Spinal cord (tissue), 10 donors: ENCODE measurements around the gene ASTN2. TPM values are rescaled to one million over a fixed set of nuclear protein-coding genes. Genes with fewer than 3 reads are reported as not detected.

ENCODE experiments used
- DNase-seq, 6 donors: peaks; one replicate each; pipeline versions ENCODE4 v3.0.0 to v3.0.0-alpha.2; 2013 to 2015; ENCODE audit warnings: low spot score in 6 of 6, low read depth in 4 of 6
- H3K27ac ChIP-seq: one replicate; pipeline ENCODE4 v1.5.1; 2013; ENCODE audit warnings: low read depth, low read length, control low read depth
- H3K27me3 ChIP-seq: one replicate; pipeline ENCODE4 v1.6.1; 2013; ENCODE audit warnings: low read length; ENCODE audit not compliant: control insufficient read depth, insufficient read depth
- H3K36me3 ChIP-seq: one replicate; pipeline ENCODE4 v1.6.1; 2013; ENCODE audit warnings: low read length; ENCODE audit not compliant: control insufficient read depth, insufficient read depth
- H3K4me1 ChIP-seq: one replicate; pipeline ENCODE4 v1.6.1; 2013; ENCODE audit warnings: low read length; ENCODE audit not compliant: control insufficient read depth, insufficient read depth
- H3K4me3 ChIP-seq: one replicate; pipeline ENCODE4 v1.5.1; 2013; ENCODE audit warnings: low read depth, low read length, control low read depth
- H3K9me3 ChIP-seq: one replicate; pipeline ENCODE4 v1.6.1; 2013; ENCODE audit warnings: low read length; ENCODE audit not compliant: control insufficient read depth, insufficient read depth
- WGBS: methylation state at CpG from one replicate; pipeline ENCODE4 v1.1.5; 2013; ENCODE audit warnings: missing lambda C conversion rate; ENCODE audit not compliant: insufficient coverage; 5-methylcytosine and 5-hydroxymethylcytosine counted together
- polyA plus RNA-seq, 2 donors: library from polyadenylated mRNA; unstranded; fragments of 120-200 nt; gene quantifications; one replicate each; pipeline ENCODE4 v1.2.1, GENCODE V29; 2013; ENCODE audit not compliant: insufficient read length in 2 of 2
- total RNA-seq, 2 donors: library from RNA; depleted of rRNA in 1 of 2; stranded (reverse); fragments of 120-200 nt in 1 of 2; fragments of >200 nt in 1 of 2; gene quantifications; one replicate each; pipeline versions ENCODE4 v1.2.3 to v1.2.4, GENCODE V29; 2013 to 2014
- donor health status: healthy.

The ASTN2 gene
- total and polyA plus RNA-seq, 4 donors, result 35.8 to 48.8 (median 41.4) TPM

DNA sequence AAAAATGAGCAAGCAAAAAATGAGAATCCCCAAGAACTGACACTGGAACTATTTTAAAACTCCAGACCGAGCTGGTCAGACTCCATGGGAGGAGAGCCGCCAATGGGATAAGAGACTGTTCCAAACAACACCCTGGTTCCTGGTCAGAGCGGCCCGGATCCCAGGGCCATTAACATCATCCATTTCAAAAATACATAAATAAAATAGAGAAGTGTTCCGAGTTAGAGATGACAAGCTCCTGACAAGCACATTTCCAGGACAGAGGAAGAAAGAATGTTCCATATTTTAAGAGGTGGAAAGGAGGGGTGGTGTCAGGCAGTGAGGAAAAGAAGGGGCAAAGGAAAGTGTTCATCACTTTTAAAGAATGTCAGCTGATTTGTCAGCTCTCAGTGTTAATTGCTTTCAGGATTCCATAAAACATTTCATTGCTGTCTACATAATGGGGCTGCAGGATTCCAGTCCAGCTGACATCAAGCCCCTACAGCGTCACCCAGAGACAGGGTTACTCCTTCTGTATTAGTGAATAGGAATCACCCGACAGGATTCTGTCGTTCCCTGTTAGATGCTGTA, 930.3 kb downstream of the ASTN2 start:
- no peak for DNase-seq
- Histone ChIP-seq H3K4me3 (no peak overlapping the region), H3K27me3 (peaks cover 8% of the 10 kb centered on the region), H3K27ac (no peak overlapping the region), H3K4me1 (peaks cover 9% of the 10 kb centered on the region), H3K36me3 (no peaks in the 10 kb centered on the region), H3K9me3 (no peaks in the 10 kb centered on the region)
- 92% methylated on average over 4 of the region's 8 CpGs for WGBS

DNA sequence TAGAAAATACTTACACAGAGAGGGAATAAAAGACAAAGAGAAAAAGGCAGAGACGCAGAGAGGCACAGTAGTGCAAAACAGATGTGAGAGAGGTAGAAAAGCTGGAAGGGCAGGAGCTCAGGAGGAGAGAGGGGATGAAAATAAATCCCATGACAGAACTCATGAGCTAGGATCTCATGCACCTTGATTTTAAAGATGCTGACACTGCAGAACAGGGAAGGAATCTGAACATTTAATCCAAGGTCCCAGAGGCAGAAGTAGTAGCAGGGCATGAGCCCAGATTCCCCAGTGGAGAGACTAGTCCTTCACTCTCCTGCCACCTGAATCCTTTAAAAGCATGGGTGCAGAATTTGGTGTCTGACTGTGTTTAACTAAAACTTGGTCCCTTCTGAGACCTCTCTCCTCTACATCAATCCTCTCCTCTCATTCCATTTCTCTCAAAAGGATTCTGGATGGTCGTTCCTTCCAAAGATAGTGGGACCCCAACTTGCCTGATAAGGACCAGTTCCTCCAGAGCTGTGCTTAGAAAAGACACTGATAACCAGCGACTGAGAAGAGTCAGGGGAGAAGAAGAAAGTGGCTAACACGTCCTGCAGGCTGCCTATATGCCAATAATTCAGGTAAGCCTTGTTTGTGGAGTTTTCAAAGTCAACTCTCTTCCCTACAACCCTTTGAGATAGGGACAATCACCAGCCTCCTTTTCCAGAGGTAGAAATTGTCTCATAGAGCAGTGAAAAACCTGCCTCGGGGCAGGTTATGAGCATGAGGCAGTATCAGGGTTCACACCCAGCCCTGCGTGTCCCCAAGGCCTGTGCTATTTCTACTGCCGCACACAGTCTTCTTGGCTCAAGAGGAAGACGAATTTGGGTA, 931.0 kb downstream of the ASTN2 start:
- Histone ChIP-seq H3K9me3 (no peaks in the 10 kb centered on the region), H3K4me1 (peaks cover 9% of the 10 kb centered on the region), H3K4me3 (no peak overlapping the region), H3K27ac (no peak overlapping the region), H3K36me3 (no peaks in the 10 kb centered on the region), H3K27me3 (peaks cover 10% of the 10 kb centered on the region)
- no peak for DNase-seq
- 71% methylated on average over 5 of the region's 8 CpGs for WGBS

DNA sequence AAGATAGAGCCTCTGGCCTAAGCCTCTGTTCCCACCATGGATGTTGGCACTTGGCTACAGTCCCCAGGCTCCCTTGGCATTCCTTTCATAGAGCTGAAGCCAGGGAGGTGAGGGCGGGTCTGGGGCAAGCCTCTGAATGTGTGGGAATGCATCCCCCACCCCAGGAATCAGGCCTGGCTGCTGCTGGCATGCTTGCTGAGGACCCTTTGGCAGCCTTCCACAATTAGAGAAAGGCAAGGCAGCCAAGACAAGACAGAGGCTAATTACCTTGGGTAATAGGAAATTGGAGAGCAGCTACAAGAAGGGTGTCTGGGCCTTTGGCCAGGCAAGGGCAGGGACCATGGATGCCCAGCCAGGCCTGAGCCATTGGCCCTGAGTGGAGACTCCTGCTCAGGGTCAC, 932.1 kb downstream of the ASTN2 start:
- H3K4me3 ChIP-seq, result no peak overlapping the region
- no peaks in the 10 kb centered on the region for H3K36me3 ChIP-seq
- DNase-seq, result peak in 5 of 6 donors; percentile 54 to 91 (median 77)
- WGBS, result no CpG with 5 or more reads among the region's 1 CpG
- no peak overlapping the region for H3K27ac ChIP-seq
- H3K9me3 ChIP-seq, result no peaks in the 10 kb centered on the region
- H3K4me1 ChIP-seq, result peaks cover 9% of the 10 kb centered on the region
- H3K27me3 ChIP-seq, result peaks cover 10% of the 10 kb centered on the region

DNA sequence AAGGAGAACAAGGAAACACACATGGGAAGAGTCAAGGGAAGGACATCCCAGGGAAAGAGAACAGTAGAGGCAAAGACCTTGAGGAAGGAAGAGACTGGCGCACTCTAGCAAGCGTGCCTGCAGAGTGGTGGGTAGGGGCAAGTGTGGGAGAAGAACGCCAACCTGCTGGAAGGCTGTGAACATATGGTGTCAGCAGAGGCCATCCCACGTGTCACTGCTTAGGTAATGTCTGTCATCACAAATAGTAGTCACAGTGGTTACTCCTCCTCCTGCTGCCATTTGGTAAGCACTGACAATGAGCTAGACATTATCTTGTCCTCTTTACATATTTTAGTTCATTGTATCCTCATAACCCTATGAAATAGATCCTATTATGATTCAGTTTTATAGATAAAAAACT, 934.2 kb downstream of the ASTN2 start:
- Histone ChIP-seq H3K27ac (no peak overlapping the region), H3K36me3 (no peaks in the 10 kb centered on the region), H3K9me3 (no peaks in the 10 kb centered on the region), H3K4me3 (no peak overlapping the region), H3K27me3 (peaks cover 10% of the 10 kb centered on the region), H3K4me1 (peaks cover 25% of the 10 kb centered on the region)
- DNase-seq, result no peak
- WGBS, result 92% methylated on average over 2 of the region's 4 CpGs

DNA sequence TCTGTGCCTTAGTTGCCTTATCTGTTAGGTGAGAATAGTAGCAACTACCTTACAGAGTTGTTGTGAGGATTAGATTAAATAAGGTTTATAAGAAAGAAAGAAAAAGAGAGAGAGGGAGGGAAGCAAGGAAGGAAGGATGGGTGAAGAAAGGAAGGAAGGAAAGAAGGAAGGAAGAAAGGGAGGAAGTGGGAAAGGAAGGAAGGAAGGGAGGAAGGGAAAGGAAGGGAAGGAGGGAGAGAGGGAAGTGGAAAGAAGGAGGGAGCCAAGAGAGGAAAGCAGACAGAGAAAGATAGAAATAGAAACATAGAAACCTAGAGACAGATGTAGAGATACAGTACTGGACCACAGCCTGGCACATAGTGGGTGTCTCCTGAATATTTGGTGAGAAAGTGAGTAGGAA, 934.9 kb downstream of the ASTN2 start:
- Histone ChIP-seq H3K27me3 (peaks cover 5% of the 10 kb centered on the region), H3K27ac (no peak overlapping the region)

DNA sequence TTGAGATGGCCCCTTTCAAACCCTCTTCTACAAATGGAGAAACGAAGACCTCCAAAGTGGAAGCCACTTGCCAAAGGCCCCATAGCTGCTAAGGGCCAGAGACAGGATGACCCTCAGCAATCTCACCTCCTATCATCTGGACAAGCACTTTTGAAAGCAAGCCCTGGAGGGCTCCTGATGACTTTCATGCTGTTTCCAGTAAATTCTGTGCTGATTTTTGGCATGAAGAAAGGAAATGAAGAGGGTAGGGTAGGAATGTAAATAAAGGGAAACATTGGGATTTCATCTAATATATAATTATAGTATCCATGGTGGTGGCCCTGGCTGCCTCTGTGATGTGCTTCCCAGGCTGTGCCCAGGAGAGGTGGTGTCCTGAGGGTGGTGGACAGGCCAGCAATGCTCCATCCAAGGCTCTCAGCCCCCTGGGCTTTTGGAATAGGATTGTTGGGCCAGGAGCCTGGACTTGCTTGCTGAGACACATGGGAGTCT, 935.8 kb downstream of the ASTN2 start:
- H3K36me3 ChIP-seq, result no peaks in the 10 kb centered on the region
- H3K27ac ChIP-seq, result no peak overlapping the region
- no CpG with 5 or more reads among the region's 1 CpG for WGBS
- H3K4me1 ChIP-seq, result peaks cover 25% of the 10 kb centered on the region
- H3K9me3 ChIP-seq, result no peaks in the 10 kb centered on the region
- H3K27me3 ChIP-seq, result peaks cover 4% of the 10 kb centered on the region
- DNase-seq, result no peak
- H3K4me3 ChIP-seq, result no peak overlapping the region

More for the DNA sequence above, 934.9 kb downstream of the ASTN2 start:
- peaks cover 25% of the 10 kb centered on the region for H3K4me1 ChIP-seq
- no peak for DNase-seq
- H3K36me3 ChIP-seq, result no peaks in the 10 kb centered on the region
- H3K9me3 ChIP-seq, result no peaks in the 10 kb centered on the region
- no peak overlapping the region for H3K4me3 ChIP-seq

DNA sequence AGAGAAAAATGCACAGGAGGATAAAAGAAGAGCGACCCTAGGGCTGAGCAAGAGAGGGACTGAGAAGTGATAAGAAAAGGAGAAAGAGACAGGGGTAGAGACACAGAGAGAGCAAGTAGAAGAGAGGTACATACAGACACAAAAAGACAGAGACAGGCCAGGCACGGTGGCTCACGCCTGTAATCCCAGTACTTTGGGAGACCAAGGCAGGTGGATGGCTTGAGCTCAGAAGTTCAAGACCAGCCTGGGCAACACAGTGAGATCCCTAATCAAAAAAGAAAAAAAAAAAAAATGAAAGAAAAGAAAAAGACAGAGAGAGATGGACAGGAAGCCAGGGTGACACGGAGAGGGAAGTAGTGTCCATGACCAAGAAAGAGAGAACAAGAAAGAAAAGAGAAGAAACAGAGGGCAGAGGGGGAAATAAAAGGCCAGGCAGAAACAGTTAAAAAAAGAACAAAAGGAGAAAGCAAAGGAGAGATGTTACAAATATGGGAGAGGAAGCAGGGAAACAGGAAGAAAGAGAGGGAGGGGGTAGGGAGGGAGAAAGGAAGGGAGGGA, 937.2 kb downstream of the ASTN2 start:
- peaks cover 4% of the 10 kb centered on the region for H3K27me3 ChIP-seq
- H3K9me3 ChIP-seq, result no peaks in the 10 kb centered on the region
- peaks cover 20% of the 10 kb centered on the region for H3K4me1 ChIP-seq
- H3K27ac ChIP-seq, result peak overlapping the region; percentile 61
- 90% methylated on average over 2 of the region's 4 CpGs for WGBS
- DNase-seq, result no peak
- no peaks in the 10 kb centered on the region for H3K36me3 ChIP-seq
- no peak overlapping the region for H3K4me3 ChIP-seq

DNA sequence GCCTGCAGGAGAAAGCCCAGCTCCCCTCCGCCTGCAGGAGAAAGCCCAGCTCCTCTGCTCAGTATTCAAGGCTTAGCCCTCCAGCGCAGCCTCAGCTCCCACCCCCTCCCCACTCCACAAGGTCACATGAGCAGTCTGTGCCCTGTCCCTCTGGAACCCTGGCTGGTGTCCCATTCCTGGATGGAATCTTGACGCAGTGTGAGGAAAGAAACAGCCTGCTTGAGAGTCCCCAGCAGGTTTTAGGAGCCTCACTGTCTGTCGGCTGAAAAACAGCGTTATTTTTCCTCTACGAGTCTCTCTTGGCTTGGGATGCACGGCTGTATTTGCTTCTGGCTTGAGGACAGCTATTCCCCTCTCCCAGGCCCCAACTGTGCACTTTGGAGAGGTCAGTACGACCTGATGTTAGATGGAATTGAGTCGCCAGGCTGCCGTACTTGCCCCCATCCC, 937.9 kb downstream of the ASTN2 start:
- peak in 4 of 6 donors; percentile 35 to 86 (median 60) for DNase-seq
- peaks cover 16% of the 10 kb centered on the region for H3K4me1 ChIP-seq
- no peaks in the 10 kb centered on the region for H3K9me3 ChIP-seq
- WGBS, result 35% methylated on average over 5 of the region's 10 CpGs
- H3K27me3 ChIP-seq, result peaks cover 4% of the 10 kb centered on the region
- peak overlapping the region; percentile 61 for H3K27ac ChIP-seq
- no peaks in the 10 kb centered on the region for H3K36me3 ChIP-seq
- no peak overlapping the region for H3K4me3 ChIP-seq

DNA sequence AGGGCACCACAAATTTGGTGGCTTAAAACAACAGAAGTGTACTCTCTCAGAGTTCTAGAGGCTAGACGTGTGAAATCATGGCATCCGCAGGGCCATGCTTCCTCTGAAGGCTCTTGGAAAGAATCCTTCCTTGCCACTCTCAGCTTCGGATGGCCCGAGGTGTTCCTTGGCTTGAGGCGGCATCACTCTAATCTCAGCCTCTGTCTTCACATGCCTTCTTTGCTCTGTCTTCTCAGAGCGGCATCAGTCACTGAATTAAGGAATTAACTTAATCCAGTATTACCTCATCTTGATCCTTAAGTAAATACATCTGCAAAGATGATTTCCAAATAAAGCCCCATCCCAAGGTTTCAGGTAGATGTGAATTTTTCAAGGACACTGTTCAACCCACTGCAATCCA, 938.9 kb downstream of the ASTN2 start:
- Histone ChIP-seq H3K9me3 (no peaks in the 10 kb centered on the region), H3K27ac (no peak overlapping the region), H3K27me3 (peaks cover 4% of the 10 kb centered on the region), H3K4me1 (peaks cover 20% of the 10 kb centered on the region), H3K4me3 (no peak overlapping the region), H3K36me3 (no peaks in the 10 kb centered on the region)
- DNase-seq, result no peak
- 93% methylated on average over 6 of the region's 6 CpGs for WGBS
